ENCODE data around the gene ATF7IP.
"Not testable (repeated sequence)": the region's sequence is repeated elsewhere in the genome, so short reads cannot be mapped to it uniquely, and the experiment has no call there.

DNA sequence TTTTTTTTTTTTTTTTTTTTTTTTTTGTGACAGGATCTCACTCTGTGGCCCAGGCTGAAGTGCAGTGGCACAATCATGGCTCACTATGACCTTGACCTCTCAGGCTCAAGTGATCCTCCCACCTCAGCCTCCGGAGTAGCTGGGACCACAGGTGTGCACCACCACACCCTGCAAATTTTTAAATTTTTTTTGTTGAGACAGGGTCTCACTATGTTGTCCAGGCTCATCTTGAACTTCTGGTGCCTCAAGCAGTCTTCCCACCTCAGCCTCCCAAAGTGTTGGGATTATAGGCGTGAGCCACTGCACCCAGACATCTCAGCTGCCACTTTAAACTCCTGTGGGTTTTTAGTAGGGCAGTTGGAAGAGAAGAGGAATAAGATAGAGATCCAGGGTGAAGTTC lies 39.9 kb downstream of the ATF7IP start:
- TF ChIP-seq CTCF (conservative IDR thresholded peaks at IDR 0.05 in 1 of 2, IDR thresholded peaks at IDR 0.05 in 1 of 2; ENCODE audit: extremely low read depth in 1 of 2, insufficient read depth in 1 of 2, low read depth in 1 of 2, low read length in 2 of 2); EZH2 (IDR thresholded peaks at IDR 0.05; ENCODE audit: borderline replicate concordance, low read length): not testable (repeated sequence)

Data from mammary epithelial cell (primary cell).